Medulla oblongata (tissue), 1 donor: ENCODE results near the gene WBP1.
"Not testable (repeated sequence)": the region's sequence is repeated elsewhere in the genome, so short reads cannot be mapped to it uniquely, and the experiment has no call there.

Experiments used
- DNase-seq: peaks from one replicate; pipeline ENCODE4 v3.0.0-alpha.2; 2015; ENCODE audit errors: extremely low spot score

The WBP1 gene

DNA sequence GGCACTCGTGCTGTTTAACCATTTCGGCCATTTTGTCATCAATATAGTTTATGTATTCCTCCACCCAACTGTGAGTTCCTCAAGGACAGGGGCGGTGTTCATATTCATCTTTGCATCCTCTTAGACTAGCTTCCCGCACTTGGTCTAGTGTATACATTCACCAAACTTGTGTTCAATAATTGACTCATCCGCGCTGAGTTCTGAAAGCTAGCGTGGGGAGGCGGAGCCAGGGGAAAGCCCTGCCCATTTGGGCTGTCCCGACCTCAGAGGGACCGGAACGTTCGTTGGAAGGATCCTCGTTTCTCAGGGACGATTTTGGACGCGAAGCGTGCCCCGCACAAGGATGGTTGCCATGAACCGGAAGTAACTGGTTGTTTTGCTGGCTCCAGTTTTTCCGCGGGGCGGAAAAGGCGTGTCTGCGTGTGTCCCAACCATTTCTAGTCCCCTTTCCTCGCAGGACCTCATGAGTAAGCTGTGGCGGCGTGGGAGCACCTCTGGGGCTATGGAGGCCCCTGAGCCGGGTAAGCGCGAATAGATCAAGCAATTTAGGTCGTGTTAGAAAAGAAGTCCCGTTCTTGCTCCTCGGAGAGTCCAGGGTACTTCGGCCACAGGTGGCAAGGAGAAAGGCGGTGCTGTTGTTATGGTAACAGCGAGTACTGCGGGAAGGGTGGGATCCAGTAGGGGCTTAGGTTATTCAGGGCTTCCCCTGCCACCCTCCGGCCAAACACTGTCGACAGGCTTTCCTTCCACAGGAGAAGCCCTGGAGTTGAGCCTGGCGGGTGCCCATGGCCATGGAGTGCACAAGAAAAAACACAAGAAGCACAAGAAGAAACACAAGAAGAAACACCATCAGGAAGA, 3.4 kb upstream of the WBP1 start, which contains the start of gene INO80B:
Gene INO80B (plus strand): TSS at position 434 of the 858 bp plus-strand sequence. CDS start 30 bp downstream, at position 464.
- peak; percentile 99 for DNase-seq

DNA sequence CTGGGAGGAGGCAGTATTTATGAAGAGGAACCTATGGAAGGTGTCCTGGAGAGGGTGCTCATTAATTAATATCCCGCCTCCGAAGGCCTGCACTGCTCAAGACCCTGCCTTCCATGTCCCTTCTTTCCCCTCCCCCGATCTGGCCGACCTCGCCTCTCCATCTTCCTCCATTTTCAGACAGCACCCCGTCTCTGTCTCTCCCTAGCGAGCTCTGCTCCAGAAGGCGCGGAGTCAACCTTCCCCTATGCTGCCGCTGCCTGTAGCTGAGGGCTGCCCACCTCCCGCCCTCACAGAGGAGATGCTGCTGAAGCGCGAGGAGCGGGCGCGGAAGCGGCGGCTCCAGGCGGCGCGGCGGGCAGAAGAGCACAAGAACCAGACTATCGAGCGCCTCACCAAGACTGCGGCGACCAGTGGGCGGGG, 1.1 kb upstream of the WBP1 start:
- no peak for DNase-seq

DNA sequence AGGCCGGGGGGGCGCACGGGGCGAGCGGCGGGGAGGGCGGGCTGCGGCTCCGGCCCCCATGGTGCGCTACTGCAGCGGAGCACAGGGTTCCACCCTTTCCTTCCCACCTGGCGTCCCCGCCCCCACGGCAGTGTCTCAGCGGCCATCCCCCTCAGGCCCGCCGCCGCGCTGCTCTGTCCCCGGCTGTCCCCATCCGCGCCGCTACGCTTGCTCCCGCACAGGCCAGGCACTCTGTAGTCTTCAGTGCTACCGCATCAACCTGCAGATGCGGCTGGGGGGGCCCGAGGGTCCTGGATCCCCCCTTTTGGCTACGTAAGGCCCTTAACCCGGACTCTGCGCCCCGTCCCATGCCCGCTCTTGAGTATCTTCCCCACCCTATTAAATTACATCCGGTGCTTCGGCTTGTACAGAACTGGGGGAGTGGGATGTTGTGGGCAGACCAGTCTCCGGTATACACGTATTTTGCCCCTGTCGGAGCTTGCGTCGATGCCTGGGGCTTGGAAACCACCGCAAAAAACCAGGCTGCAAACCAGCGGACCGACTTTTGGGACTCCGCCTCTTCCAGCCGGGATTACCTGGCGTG, 598 bp upstream of the WBP1 start:
- no peak for DNase-seq

DNA sequence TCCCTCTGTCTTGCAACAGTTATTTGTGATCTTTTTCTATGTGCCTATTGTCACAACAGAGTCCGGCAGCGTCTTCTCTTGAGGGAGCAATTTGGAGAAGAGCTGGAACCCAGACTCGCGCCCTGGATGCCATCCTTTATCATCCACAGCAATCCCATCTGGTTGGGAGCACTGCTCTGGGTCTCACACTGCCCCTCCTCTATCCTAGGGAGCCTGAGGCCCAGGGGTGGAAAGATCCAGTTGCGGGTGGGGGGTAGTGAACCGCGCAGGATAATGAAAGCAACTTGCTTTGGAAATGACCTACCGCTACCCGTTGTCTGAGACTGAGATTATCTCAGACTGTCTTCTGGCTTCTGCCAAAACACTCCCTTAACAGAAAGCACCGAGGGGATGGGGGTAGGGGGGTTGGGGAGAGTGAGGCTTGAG, 713 bp downstream of the WBP1 start:
- DNase-seq: no peak

DNA sequence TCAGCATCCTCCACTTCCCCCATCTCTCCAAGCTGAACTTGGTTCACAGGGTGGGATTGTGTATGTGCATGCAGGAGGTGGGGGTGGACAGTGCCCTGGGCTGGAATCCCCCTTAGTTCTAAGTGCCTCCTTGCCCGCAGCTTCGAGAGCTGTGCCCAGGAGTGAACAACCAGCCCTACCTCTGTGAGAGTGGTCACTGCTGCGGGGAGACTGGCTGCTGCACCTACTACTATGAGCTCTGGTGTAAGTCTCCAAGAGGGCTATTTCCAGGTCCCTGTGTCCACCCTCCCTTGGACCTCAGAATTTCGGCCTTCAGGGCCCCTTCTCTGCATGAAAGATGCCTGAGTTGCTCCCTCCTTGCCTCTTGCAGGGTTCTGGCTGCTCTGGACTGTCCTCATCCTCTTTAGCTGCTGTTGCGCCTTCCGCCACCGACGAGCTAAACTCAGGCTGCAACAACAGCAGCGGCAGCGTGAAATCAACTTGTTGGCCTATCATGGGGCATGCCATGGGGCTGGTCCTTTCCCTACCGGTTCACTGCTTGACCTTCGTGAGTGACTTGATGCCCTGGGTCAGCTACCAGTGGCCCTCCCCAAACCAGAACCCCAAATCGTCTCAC, 1.4 kb downstream of the WBP1 start:
- not testable (repeated sequence) for DNase-seq

DNA sequence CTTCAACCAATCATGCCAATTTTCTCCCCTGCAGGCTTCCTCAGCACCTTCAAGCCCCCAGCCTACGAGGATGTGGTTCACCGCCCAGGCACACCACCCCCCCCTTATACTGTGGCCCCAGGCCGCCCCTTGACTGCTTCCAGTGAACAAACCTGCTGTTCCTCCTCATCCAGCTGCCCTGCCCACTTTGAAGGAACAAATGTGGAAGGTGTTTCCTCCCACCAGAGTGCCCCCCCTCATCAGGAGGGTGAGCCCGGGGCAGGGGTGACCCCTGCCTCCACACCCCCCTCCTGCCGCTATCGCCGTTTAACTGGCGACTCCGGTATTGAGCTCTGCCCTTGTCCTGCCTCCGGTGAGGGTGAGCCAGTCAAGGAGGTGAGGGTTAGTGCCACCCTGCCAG, 1.9 kb downstream of the WBP1 start:
- DNase-seq: not testable (repeated sequence)

DNA sequence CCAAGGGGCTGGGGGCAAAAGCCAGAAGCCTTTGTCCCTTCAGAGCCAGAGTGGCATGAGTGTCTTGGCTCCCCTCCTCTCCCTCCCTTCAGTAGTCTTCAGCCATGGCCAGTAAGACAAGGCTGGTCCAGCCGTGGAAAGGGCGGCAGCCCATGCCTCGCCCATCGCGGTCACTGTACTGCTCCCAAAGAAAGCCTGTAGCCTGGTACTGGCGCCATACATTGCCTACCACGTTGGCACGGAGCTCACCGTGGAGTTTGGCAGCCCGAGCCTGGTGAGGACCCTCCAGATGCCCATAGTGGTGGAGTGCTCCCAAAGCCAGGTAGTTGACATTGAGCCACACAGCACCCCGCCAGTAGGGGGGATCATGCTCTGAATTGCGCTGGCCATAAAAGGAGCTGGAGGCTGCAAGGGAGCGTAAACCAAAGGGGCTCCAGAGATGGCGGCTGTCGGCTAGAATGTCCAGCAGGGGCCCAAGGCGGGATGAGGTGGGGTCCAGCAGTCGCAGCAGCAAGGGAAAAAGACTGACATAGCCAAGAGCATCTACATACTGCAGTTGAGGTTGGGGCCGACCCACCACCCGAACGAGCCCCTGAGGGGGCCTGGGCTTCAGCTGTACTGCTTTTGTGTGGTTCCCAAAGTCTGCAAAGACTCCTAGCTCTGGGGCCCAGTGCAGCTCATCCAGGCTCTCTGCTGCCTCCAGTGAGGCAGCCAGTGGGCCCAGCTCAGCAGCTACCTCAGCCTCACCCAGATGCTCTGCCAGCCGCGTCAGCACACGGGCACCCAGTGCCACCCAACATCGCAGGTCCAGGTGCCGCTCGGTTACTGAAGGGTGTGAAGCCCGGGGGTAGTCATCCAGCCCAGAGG, 3.2 kb downstream of the WBP1 start:
- no peak for DNase-seq

DNA sequence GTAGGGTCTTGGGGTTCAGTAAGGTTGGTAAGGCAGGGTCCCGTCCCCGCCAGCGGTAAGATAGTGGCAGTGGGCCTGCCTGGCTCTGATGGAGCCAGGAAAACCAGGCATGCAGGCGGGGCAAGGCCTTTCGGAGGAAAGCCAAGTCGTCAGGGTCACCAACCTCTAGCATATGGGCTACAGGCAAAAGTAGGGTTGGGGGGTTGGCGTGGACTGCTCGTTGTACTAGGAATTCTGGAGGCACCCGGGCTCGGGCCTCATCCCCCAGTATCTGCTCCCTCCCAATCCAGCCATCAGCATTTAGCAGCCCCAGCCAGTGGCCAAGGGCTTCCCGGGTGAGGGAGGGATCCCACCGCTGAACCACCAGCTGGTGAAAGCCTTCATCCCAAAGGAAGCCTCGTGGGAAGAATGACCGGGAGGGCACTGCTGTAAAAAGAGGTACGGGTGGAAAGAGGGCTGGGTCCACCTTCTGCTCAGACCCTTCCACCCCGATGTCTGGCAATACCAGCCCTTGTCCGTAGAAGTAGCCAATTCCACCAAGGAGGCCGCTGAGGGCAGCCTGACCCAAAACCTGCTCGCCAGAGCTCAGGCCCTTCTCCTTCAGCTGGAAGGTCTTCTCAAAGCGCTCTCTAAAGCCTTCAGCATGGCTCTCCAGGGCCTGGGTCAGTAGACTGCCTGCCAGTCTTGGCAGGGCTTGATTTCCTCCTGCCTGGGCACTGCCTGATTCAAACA, 4.0 kb downstream of the WBP1 start:
- no peak for DNase-seq

DNA sequence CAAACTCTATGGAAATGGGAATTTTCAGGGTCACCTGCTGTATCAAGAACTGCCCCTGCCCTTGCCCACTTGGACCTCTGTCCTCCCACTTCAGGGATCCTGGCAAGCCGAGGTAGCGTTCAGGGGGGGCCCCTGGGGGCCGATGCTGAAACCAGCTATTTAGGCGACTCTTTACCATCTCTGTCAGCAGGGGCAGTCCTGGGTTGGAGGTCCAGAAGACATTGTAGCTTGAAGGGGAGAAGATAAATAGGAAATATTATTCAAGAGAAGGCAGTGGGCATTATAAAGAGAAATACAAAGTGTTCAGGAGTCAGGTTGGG, 4.5 kb downstream of the WBP1 start:
- no peak for DNase-seq

DNA sequence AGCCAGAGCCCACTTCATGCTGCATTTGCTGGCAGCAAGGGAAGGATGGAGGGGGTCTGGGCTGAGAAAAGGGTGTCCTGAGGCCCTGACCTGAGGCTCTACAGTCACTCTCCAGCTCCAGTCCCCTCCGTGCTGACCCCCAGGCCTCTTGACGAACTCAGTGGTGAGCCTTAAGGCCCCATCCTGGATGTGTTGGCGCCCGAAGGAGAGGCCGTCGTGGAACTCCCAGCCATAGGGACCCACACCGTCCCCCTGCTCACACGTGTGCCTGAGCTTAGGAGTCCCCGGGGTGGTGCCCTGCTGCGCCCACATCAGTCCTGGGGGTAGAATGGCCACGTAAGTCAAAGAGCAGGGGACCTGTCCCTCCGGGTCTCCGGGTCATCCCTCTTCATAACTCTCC, 6.2 kb downstream of the WBP1 start:
- no peak for DNase-seq

DNA sequence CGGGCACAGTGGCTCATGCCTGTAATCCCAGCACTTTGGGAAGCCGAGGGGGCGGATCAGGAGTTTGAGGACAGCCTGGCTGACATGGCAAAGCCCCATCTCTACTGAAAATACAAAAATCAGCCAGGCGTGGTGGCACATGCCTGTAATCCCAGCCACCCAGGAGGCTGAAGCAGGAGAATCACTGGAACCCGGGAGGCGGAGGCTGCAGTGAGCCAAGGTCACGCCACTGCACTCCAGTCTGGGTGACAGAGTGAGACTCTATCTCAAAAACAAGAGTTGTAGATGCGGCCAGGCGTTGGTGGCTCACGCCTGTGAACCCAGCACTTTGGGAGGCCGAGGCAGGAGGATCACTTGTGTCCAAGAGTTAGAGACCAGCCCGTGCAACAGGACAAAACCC, 12.5 kb downstream of the WBP1 start:
- not testable (repeated sequence) for DNase-seq

DNA sequence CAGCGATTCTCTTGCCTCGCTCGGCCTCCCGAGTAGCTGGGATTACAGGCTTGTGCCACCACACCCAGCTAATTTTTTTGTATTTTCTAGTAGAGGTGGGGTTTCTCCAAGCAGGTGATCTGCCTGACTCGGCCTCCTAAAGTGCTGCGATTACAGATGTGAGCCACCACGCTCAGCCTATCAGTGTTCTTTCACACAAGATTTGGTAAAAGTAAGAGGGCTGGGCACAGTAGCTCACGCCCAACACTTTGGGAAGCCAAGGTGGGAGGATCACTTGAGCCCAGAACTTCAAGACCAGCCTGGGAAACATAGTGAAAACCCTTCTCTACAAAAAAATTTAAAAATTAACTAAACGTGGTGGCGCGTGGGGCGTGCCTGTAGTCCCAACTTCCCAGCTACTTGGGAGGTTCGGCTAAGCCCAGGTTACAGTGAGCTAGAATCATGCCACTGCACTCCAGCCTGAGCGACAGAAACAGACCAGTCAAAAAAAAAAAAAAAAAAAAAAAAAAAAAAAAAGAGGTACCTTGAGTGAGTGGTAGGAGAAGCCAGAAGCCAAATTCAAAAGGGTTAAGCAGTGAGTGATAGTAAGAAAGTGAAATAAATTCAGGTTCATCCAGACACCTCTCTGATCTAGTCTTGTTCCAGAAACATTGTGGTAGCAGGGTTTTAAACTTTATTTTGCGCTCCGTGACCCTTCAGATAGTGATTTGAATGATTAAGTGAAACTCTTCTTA, 13.3 kb downstream of the WBP1 start:
- no peak for DNase-seq

DNA sequence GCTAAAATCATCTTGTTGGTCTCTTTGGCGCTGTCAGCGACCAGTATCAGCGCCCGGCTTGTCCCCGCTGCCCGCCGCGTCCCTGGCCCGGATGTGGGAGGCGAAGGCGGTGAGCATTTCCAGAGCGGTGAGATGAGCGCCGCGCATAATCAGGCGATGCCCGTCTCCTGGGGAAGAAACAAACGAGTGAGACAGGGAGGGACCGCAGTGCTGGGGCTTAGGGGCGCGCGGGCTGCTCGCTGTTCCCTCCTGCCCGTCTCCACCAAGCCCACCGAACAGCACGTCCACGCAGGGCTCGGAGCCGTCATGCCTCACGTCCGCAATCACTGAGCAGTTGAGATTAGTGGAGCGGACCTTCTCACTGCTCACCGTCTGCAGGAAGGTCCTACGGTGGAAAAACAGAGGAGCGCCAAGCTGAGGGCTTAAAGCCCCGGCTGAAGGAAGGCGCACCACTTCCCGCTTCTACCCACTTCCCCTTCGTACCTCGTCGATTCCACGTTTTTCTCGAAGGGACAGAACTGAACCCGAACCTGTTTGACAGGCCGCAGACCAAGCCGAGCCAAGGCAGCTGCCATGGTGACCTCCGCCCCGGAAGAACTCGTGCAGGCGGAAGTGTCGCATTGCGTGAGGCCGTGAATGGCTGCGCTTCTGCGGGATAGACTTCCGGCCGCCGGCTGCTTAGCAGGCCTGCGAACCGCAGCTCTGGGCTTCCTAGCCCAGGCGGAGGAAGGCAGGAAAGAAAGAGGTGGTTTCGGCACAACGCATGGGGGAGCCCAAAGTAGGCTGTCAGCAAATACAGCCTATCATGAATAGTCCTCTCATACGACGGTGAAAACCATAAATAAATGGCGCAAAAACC, 14.1 kb downstream of the WBP1 start, which contains the start of gene MRPL53:
Gene MRPL53 (minus strand): TSS at position 595 of the 859 bp plus-strand sequence. CDS start 20 bp downstream, at position 575.
- DNase-seq: peak; percentile 96

DNA sequence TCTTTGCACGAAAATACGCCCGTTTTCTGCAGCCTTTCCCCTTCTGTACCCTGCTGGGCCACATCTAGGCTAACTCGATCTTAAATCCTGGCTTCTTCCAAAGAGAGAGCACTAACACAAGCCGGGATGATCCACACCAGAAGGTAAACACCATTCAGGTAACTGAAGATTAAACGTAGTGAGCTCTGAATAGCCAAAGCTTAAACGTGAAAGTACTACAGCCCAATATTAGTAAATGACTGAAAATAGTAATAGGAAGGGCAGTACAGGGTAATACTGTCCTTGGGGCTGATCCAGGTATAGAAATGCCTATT, 14.7 kb downstream of the WBP1 start:
- DNase-seq: no peak

DNA sequence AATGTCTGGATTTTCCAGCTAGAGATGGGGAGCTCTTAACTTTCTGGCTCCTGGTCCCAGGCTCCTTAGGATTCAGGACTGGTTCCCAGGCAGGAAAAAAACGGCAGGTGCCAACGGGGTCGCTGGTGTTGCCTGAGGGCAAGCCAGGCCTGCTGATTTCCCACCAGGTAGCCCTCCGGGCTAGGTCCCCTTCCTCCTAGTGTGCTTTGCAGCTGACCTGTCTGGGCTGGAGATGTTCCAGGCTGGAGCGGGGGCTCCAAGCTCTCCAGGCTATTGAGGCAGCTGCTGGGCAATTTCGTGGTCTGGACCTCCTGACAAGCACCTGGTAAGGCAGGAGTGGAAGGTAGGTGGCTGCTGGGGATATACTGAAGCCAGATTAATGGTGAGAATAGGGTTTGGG, 16.2 kb downstream of the WBP1 start:
- DNase-seq: no peak

DNA sequence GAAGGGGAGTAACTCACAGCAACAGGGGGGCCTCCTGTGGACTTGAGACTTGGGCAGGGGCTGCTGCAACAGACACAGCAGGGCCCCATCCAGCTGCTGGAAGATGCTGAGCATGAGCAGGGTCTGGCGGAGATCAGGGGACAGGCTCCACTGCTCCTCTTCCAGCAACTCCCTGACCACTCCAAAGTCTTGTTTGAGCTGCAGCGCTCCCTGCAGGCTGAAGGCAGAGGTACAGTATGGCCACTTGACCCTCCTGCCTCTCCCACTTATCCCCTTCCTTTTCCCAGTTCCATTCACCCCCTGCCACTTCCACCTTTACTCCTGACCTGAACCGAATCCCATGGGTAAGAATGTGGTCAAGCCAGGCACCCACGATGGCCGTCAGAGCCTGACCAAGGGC, 16.7 kb downstream of the WBP1 start:
- DNase-seq: no peak

DNA sequence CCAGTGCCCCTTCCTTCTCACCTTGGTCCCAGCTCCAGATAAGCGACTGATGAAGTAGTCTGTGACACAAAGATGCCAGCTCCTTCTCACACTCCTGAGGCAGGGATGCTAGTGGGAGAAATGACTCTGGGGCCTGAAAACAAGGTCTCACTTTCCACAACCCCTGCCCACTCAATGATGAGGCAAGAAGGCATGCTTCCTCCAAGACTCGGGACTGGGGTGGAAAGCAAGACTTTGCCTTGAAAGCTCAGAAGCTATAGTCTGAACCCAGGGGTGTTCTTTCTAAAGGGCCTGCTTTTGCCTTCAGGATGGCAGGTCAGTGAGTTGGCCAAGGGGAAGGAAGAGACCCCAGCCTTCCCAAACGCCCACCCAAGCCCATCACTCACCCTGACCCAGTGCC, 23.2 kb downstream of the WBP1 start:
- no peak for DNase-seq

DNA sequence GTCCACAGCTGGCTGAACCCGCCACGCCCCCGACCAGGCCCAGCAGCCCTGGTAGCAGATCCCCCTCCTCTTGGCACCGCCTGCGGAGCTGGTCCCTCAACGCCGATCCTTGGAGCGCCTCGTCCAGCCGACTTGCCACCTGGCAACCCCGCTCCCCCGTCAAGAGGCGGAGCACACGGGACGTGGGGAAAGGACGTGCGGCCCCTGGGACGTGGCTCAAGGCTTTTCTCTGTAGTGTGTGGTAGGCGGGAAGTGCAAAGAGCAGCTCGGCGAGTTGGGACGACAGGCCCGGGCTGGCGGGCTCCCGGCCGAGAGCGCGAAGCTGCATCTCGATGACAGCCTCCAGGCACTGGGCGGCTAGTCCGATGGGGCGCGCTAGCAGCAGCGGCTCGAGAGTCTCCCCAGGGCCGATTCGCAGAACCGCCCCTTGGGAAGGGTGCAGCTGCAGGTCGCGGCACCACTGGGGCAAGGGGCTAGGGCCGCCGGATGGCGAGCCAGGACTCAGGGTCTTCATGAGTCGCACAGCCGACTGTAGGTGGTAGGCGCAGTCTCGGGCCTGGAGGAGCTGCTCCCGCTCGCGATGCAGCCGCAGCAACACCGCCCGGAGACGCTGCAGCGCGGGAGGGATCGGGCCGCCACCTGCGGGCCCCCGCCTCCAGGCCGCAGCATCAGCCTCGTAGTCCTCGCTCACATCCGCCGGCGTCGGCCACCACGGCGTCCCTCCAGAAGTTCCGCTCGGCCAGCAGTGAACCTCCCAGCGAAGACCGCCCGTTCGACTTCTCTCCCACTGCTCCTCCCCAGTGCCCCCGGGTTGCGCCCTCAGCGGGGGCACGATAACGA, 23.9 kb downstream of the WBP1 start:
- DNase-seq: no peak
